Testis (tissue), 2 donors: Measurements from ENCODE around the gene C16orf87.

Source experiments
- CTCF ChIP-seq, 3 experiments: fragments of 450-650 bp in 2 of 3; fragments of 200-600 bp in 1 of 3; sonication (generic) in 1 of 3; IDR thresholded peaks; one replicate each; pipeline ENCODE4 v1.5.1; 2016 to 2019; ENCODE audit warnings: antibody characterized with exemption in 3 of 3, mild to moderate bottlenecking in 2 of 3, moderate library complexity in 1 of 3
- POLR2A ChIP-seq: fragments of 450-650 bp; IDR thresholded peaks from one replicate; pipeline ENCODE4 v1.6.1; 2017; ENCODE audit warnings: antibody characterized with exemption, mild to moderate bottlenecking, moderate library complexity

DNA sequence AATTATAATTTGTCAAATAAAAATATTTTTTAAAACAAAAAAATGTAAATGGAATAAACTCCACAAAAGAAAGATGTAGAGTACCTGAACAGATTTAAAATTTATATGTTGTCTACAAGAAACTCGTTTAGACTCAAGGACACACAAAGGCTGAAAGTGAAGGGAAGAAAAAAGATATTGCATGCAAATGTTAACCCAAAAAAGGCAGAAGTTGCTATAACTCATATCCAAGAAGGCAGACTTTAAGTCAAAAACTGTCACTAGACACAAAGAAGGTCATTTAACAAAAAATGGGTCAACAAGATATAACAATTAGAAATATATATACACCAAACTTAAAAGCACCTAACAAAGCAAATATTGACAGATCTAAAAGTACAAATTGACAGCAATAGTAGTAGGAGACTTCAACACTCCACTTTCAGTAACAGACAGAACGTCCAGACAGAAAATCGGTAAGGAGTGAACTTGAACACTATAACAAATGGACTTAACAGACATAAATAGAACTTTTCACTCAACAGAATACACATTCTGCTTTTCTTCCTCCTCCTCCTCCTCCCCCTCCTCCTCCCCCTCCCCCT lies 42.0 kb downstream of the C16orf87 start:
- TF ChIP-seq CTCF (IDR thresholded peaks at IDR 0.05) (no peak), POLR2A (no peak)
